Measurements from ENCODE around the gene BUD31. TPM values are rescaled to one million over a fixed set of nuclear protein-coding genes. Genes with fewer than 3 reads are reported as not detected.

The BUD31 gene
- total RNA-seq, 1 donor from 2014 or later, result 93.7 TPM

GRCh38 chr7:99389772-99390171 is 19.0 kb upstream of the BUD31 start:
- DNase-seq (no peak), ATAC-seq (ENCODE audit: low read depth) (no peak)
- ChIA-PET CTCF (no interaction called here), POLR2A (interaction anchor here (1.1 to 4.0 kb wide), 2 partner anchors 15 to 18 kb away, joined by 8 to 18 read pairs; partner anchors contain the start of genes BUD31 and PDAP1)
- Mint-ChIP-seq H3K27ac (no peak overlapping the region), H3K4me3 (no peak overlapping the region), H3K4me1 (peaks cover 31% of the 10 kb centered on the region), H3K36me3 (ENCODE audit: low read depth) (peaks cover 71% of the 10 kb centered on the region), H3K27me3 (no peaks in the 10 kb centered on the region), H3K9me3 (no peaks in the 10 kb centered on the region)
- no peak for TF ChIP-seq CTCF (IDR thresholded peaks at IDR 0.05)
- intact Hi-C loops (cut with micrococcal nuclease), result no loop called here

GRCh38 chr7:99390941-99391602 is 17.7 kb upstream of the BUD31 start:
- Mint-ChIP-seq H3K27ac (no peak overlapping the region), H3K4me3 (no peak overlapping the region), H3K27me3 (no peaks in the 10 kb centered on the region), H3K36me3 (ENCODE audit: low read depth) (peaks cover 80% of the 10 kb centered on the region), H3K9me3 (no peaks in the 10 kb centered on the region), H3K4me1 (peaks cover 29% of the 10 kb centered on the region)
- ChIA-PET POLR2A (interaction anchor here (0.7 to 4.0 kb wide), 4 partner anchors 10 to 107 kb away, joined by 3 to 62 read pairs (median 22); partner anchors contain the start of genes ARPC1B, BUD31 and PDAP1), CTCF (no interaction called here)
- no peak for ATAC-seq (ENCODE audit: low read depth)
- DNase-seq, result no peak
- no peak for TF ChIP-seq CTCF (IDR thresholded peaks at IDR 0.05)
- intact Hi-C loops (cut with micrococcal nuclease), result no loop called here

GRCh38 chr7:99392046-99392445 is 16.7 kb upstream of the BUD31 start:
- POLR2A ChIA-PET, result interaction anchor here (0.8 to 4.0 kb wide), 8 partner anchors 8 to 66 kb away, joined by 3 to 62 read pairs (median 7); partner anchors contain the start of genes ARPC1A, ARPC1B, BUD31 and PDAP1
- H3K27me3 Mint-ChIP-seq, result no peaks in the 10 kb centered on the region
- TF ChIP-seq CTCF (IDR thresholded peaks at IDR 0.05), result no peak
- H3K27ac Mint-ChIP-seq, result peak overlapping the region; percentile 31
- no peak for ATAC-seq (ENCODE audit: low read depth)
- H3K9me3 Mint-ChIP-seq, result no peaks in the 10 kb centered on the region
- CTCF ChIA-PET, result no interaction called here
- no peak for DNase-seq
- intact Hi-C loops (cut with micrococcal nuclease), result no loop called here
- peaks cover 26% of the 10 kb centered on the region for H3K4me1 Mint-ChIP-seq
- H3K4me3 Mint-ChIP-seq, result peak overlapping the region; percentile 29
- peaks cover 79% of the 10 kb centered on the region for H3K36me3 Mint-ChIP-seq (ENCODE audit: low read depth)

- TF ChIP-seq CTCF (IDR thresholded peaks at IDR 0.05), result no peak
- peak overlapping the region; percentile 84 for H3K4me3 Mint-ChIP-seq
- H3K9me3 Mint-ChIP-seq, result no peaks in the 10 kb centered on the region
- ATAC-seq (ENCODE audit: low read depth) (peak; percentile 92), DNase-seq (peak; percentile 79)
- intact Hi-C loops (cut with micrococcal nuclease), result loop anchor here (1.0 kb wide), 3 partner anchors 12 to 19 kb away; partner anchors contain the start of genes ARPC1B, BUD31 and PDAP1
- CTCF ChIA-PET, result interaction anchor here (0.8 to 1.4 kb wide), 3 partner anchors 15 to 28 kb away, joined by 4 to 5 read pairs (median 4); partner anchors contain the start of genes BUD31 and PDAP1
- no peaks in the 10 kb centered on the region for H3K27me3 Mint-ChIP-seq
- POLR2A ChIA-PET, result interaction anchor here (0.5 to 4.0 kb wide), 12 partner anchors 9 to 165 kb away, joined by 3 to 62 read pairs (median 5); partner anchors contain the start of genes ARPC1A, ARPC1B, BUD31 and PDAP1
- peaks cover 28% of the 10 kb centered on the region for H3K4me1 Mint-ChIP-seq
- H3K36me3 Mint-ChIP-seq (ENCODE audit: low read depth), result peaks cover 79% of the 10 kb centered on the region
- H3K27ac Mint-ChIP-seq, result peak overlapping the region; percentile 78
Observed at GRCh38 chr7:99392659-99393354, 16.0 kb upstream of the BUD31 start.
